ENCODE data around the gene CDCP1.
"Not testable (repeated sequence)": the region's sequence is repeated elsewhere in the genome, so short reads cannot be mapped to it uniquely, and the experiment has no call there.

The CDCP1 gene

GRCh38 chr3:45055411-45056143, 90.6 kb downstream of the CDCP1 start:
- Mint-ChIP-seq H3K27ac (peak overlapping the region in 1 of 2 donors; percentile 47), H3K36me3 (ENCODE audit: insufficient read depth) (no peaks in the 10 kb centered on the region), H3K27me3 (peaks cover 30 to 31% of the 10 kb centered on the region in 2 donors), H3K4me3 (no peak overlapping the region), H3K4me1 (ENCODE audit: low read depth in 2 of 2) (no peaks in the 10 kb centered on the region), H3K9me3 (no peaks in the 10 kb centered on the region)
- DNase-seq, result no peak
- ATAC-seq (replicated peaks), result no peak

DNA sequence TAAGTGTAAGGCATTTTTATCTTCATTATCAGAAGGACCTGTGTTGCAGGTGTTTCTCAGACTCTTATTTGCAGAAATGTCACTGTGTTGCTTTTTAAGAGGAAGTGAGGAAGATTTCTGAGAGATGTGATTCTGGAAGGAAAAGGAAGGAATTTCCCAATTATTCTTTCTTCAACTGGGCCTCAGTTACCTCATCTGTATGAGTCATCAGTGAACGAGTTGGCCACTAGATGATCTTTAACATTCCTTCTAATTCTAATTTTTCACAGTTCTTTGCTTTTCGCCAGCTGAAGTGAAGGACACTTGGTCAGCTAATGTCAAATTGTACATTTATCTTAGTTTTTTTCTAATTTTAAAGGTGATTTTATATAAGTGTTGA, 91.2 kb downstream of the CDCP1 start:
- peak overlapping the region in 1 of 2 donors; percentile 47 for H3K27ac Mint-ChIP-seq
- H3K27me3 Mint-ChIP-seq, result peaks cover 36 to 37% of the 10 kb centered on the region in 2 donors
- no peak overlapping the region for H3K4me3 Mint-ChIP-seq
- H3K36me3 Mint-ChIP-seq (ENCODE audit: insufficient read depth), result no peaks in the 10 kb centered on the region
- no peaks in the 10 kb centered on the region for H3K4me1 Mint-ChIP-seq (ENCODE audit: low read depth in 2 of 2)
- ATAC-seq (replicated peaks) (no peak), DNase-seq (no peak)
- no peaks in the 10 kb centered on the region for H3K9me3 Mint-ChIP-seq

GRCh38 chr3:45054196-45054857, 91.9 kb downstream of the CDCP1 start:
- Mint-ChIP-seq H3K36me3 (ENCODE audit: insufficient read depth) (no peaks in the 10 kb centered on the region), H3K27ac (no peak overlapping the region), H3K4me3 (no peak overlapping the region), H3K27me3 (peaks cover 42 to 44% of the 10 kb centered on the region in 2 donors), H3K4me1 (ENCODE audit: low read depth in 2 of 2) (no peaks in the 10 kb centered on the region), H3K9me3 (no peaks in the 10 kb centered on the region)
- ATAC-seq (replicated peaks), result no peak
- no peak for DNase-seq

- DNase-seq; H3K36me3 Mint-ChIP-seq (ENCODE audit: insufficient read depth); H3K9me3 Mint-ChIP-seq; ATAC-seq (replicated peaks); H3K27ac Mint-ChIP-seq; H3K4me1 Mint-ChIP-seq (ENCODE audit: low read depth in 2 of 2); H3K4me3 Mint-ChIP-seq: not testable (repeated sequence)
- H3K27me3 Mint-ChIP-seq, result peaks cover 48 to 49% of the 10 kb centered on the region in 2 donors
Measured at GRCh38 chr3:45053805-45054195, 92.4 kb downstream of the CDCP1 start.

DNA sequence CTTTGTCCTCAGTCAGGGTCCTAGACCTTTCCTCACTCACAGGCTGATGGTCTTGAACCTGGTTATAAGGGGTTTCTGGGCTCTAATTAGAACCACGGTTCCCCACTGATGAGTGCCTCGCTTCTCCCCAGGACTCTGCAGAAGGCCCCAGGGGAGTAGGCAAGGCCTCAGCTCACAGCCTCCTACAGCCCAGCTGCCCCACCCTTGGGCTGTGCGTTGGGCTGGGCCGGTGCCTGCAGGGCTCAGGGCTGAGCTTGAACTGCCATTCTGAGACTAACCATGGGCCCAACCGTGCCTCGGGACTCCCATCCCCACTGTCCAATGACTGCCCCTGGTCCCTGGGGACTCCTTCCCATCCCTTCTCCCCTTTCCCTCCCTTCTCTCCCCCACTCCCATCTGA, 94.5 kb downstream of the CDCP1 start:
- Mint-ChIP-seq H3K27me3 (peaks cover 47 to 57% of the 10 kb centered on the region in 2 donors), H3K4me3 (no peak overlapping the region), H3K9me3 (no peaks in the 10 kb centered on the region), H3K4me1 (ENCODE audit: low read depth in 2 of 2) (no peaks in the 10 kb centered on the region), H3K36me3 (ENCODE audit: insufficient read depth) (no peaks in the 10 kb centered on the region), H3K27ac (no peak overlapping the region)
- ATAC-seq (replicated peaks) (no peak), DNase-seq (no peak)

GRCh38 chr3:45049807-45050206, 96.4 kb downstream of the CDCP1 start:
- H3K27me3 Mint-ChIP-seq, result peaks cover 44 to 62% of the 10 kb centered on the region in 2 donors
- no peak overlapping the region for H3K4me3 Mint-ChIP-seq
- H3K9me3 Mint-ChIP-seq, result no peaks in the 10 kb centered on the region
- ATAC-seq (replicated peaks) (no peak), DNase-seq (no peak)
- no peaks in the 10 kb centered on the region for H3K36me3 Mint-ChIP-seq (ENCODE audit: insufficient read depth)
- no peak overlapping the region for H3K27ac Mint-ChIP-seq
- no peaks in the 10 kb centered on the region for H3K4me1 Mint-ChIP-seq (ENCODE audit: low read depth in 2 of 2)

GRCh38 chr3:45048244-45048643, 97.9 kb downstream of the CDCP1 start:
- Mint-ChIP-seq H3K36me3 (ENCODE audit: insufficient read depth) (no peaks in the 10 kb centered on the region), H3K27ac (no peak overlapping the region), H3K27me3 (peaks cover 44 to 62% of the 10 kb centered on the region in 2 donors), H3K4me3 (no peak overlapping the region), H3K4me1 (ENCODE audit: low read depth in 2 of 2) (no peaks in the 10 kb centered on the region), H3K9me3 (no peaks in the 10 kb centered on the region)
- no peak for ATAC-seq (replicated peaks)
- no peak for DNase-seq

DNA sequence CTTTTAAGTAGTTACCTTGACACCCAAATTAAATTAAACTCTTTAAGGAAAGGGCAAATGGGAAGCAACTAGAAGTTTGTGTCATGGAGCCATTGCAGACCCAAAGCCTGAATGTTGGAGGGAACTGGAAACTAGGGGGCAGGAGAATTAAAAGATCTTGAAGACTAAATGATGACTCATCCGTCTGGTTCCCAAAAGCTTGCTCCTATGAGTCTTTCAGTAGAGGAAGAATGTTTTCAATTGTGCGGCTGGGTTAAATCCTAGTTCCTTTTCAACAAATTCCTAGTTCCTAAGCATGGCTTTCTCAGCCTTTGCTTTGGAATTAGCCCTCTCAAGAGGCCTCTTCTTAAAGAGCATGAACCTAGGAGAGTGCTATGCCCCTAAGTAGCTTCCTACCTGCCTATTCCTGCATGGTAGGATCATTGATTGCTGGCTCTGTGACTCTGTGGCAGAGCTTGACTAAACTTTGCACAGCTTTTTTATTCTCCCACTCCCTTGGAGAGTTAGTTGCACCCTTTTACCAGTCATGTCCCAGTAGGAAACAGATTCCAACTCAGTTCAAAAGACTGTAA, 102.4 kb downstream of the CDCP1 start:
- no peak overlapping the region for H3K4me3 Mint-ChIP-seq
- no peaks in the 10 kb centered on the region for H3K4me1 Mint-ChIP-seq (ENCODE audit: low read depth in 2 of 2)
- DNase-seq (no peak), ATAC-seq (replicated peaks) (no peak)
- H3K27ac Mint-ChIP-seq, result no peak overlapping the region
- H3K27me3 Mint-ChIP-seq, result peaks cover 14 to 26% of the 10 kb centered on the region in 2 donors
- H3K9me3 Mint-ChIP-seq, result no peaks in the 10 kb centered on the region
- H3K36me3 Mint-ChIP-seq (ENCODE audit: insufficient read depth), result no peaks in the 10 kb centered on the region

DNA sequence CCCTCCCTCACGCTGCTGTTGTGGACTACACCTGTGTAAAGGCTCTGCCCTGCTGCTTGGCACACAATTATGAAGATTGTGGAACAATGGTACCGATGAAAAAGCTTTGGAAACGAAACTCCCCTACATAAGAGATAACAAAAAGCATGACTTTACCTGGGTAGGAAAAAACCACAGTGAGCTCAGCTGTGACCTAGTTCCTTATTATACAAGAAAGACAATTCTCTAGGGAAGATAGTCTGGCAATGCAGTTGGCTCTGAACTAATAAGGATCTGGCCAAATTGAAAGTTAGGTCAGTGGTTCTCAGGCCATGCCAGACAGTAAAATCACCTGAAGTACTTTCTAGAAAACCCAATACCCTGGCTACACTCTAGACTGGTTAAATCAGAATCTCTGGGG, 104.0 kb downstream of the CDCP1 start:
- no peak overlapping the region for H3K27ac Mint-ChIP-seq
- H3K27me3 Mint-ChIP-seq, result peaks cover 5 to 17% of the 10 kb centered on the region in 2 donors
- no peak overlapping the region for H3K4me3 Mint-ChIP-seq
- no peaks in the 10 kb centered on the region for H3K36me3 Mint-ChIP-seq (ENCODE audit: insufficient read depth)
- H3K9me3 Mint-ChIP-seq, result no peaks in the 10 kb centered on the region
- DNase-seq (no peak), ATAC-seq (replicated peaks) (no peak)
- H3K4me1 Mint-ChIP-seq (ENCODE audit: low read depth in 2 of 2), result peaks cover 4% of the 10 kb centered on the region in 2 donors

DNA sequence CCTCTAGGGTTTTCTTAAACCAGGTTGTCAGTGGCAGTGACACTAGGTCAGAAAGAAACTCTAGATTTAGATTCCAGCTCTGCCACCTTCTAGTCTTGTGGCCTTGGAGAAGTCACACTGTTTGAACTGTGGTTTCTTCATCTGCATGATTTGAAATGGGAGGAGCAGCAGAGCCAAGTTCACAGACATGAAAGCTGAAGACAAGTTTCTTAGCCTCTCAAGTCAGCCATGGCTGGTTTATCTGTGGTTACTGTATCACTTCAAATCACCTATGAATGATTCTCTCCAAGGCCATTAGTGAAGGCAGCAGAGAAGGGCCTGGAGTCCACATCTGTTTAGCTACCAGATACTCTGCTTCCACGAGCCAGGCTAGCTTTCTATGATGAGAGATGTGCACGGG, 104.5 kb downstream of the CDCP1 start:
- no peak overlapping the region for H3K27ac Mint-ChIP-seq
- H3K4me3 Mint-ChIP-seq, result no peak overlapping the region
- H3K4me1 Mint-ChIP-seq (ENCODE audit: low read depth in 2 of 2), result peaks cover 4% of the 10 kb centered on the region in 2 donors
- DNase-seq (no peak), ATAC-seq (replicated peaks) (no peak)
- no peaks in the 10 kb centered on the region for H3K36me3 Mint-ChIP-seq (ENCODE audit: insufficient read depth)
- H3K27me3 Mint-ChIP-seq, result peaks cover 6 to 20% of the 10 kb centered on the region in 2 donors
- H3K9me3 Mint-ChIP-seq, result no peaks in the 10 kb centered on the region

DNA sequence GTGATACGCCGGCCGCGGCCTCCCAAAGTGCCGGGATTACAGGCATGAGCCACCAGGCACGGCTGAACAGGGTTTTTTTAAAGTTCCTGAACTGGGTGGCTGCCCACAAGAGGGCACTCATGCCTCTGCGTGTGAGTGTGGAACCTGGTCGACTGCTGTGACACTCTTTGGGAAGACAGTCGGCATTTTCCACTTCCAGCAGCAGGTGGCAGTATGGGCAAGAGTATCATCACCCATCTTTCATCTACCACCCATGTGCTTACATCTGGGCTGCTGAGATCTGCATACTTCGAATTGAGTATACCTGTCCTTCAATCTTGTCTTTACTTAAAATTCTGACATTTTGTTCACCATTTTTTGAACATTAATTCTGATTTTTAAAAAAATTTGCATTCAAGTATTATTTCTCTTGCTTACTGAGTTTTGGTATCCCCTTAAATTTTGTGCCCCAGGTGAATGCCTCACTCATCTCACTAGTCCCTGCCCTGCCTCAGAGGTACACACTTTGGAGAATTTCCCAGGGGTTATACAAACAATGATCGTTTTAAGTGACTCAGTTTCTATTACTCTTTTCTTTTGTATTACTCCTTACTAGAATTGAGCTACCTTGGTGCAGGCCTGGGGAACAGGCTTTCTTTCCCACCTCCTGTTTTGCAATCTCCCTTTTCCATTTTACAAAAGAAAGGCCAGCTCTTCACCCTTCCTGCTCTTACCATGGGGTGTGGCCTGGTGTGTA, 108.3 kb downstream of the CDCP1 start:
- H3K27ac Mint-ChIP-seq, result no peak overlapping the region
- peaks cover 12 to 21% of the 10 kb centered on the region in 2 donors for H3K4me1 Mint-ChIP-seq (ENCODE audit: low read depth in 2 of 2)
- H3K9me3 Mint-ChIP-seq, result no peaks in the 10 kb centered on the region
- DNase-seq, result peak; percentile 87 to 92 (median 89)
- H3K36me3 Mint-ChIP-seq (ENCODE audit: insufficient read depth), result no peaks in the 10 kb centered on the region
- peaks cover 40 to 49% of the 10 kb centered on the region in 2 donors for H3K27me3 Mint-ChIP-seq
- peak; percentile 94 for ATAC-seq (replicated peaks)
- H3K4me3 Mint-ChIP-seq, result peak overlapping the region in 1 of 2 donors; percentile 77

DNA sequence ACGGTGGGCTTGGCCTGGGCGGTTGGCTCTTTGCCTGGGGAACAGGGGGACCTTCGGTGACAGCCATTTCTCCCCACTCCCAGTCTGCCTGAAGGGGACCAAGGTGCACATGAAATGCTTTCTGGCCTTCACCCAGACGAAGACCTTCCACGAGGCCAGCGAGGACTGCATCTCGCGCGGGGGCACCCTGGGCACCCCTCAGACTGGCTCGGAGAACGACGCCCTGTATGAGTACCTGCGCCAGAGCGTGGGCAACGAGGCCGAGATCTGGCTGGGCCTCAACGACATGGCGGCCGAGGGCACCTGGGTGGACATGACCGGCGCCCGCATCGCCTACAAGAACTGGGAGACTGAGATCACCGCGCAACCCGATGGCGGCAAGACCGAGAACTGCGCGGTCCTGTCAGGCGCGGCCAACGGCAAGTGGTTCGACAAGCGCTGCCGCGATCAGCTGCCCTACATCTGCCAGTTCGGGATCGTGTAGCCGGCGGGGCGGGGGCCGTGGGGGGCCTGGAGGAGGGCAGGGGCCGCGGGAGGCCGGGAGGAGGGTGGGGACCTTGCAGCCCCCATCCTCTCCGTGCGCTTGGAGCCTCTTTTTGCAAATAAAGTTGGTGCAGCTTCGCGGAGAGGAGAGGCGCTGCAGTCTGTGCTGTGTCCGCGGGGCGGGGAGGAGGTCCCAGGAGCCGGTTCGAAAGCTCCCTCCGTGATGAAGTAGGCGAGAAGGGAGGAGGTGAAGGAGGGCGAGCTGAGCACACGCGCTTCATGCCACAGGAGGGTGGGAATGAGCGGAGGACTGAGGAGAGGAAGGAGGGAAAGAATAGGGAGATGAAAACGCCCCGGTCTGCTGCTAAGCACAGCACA, 110.5 kb downstream of the CDCP1 start:
- peak overlapping the region; percentile 44 to 56 for H3K4me3 Mint-ChIP-seq
- no peak for DNase-seq
- peaks cover 12 to 21% of the 10 kb centered on the region in 2 donors for H3K4me1 Mint-ChIP-seq (ENCODE audit: low read depth in 2 of 2)
- no peaks in the 10 kb centered on the region for H3K36me3 Mint-ChIP-seq (ENCODE audit: insufficient read depth)
- no peak overlapping the region for H3K27ac Mint-ChIP-seq
- ATAC-seq (replicated peaks), result no peak
- H3K9me3 Mint-ChIP-seq, result no peaks in the 10 kb centered on the region
- peaks cover 61 to 71% of the 10 kb centered on the region in 2 donors for H3K27me3 Mint-ChIP-seq

All from effector memory CD8-positive, alpha-beta T cell (primary cell).